Measurements from ENCODE around the gene LCLAT1.

DNA sequence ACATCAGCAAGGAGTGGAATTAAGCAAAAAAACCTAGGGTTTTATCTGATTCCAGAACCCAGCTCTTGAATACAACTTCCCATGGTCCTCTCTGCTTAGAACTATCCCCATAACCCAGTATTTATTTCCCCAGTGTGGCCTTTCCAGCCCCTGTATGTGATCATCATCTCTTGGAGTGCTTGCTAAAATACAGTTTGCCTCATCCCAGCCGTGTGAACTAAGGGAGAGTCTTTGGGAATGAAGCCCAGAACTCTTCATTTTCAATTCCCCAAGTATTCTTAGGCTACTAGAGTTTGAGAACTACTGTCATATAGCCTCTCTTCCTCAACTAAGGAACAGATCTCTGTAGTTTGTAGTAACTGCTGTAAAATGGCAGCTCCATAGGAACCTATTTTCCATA, 173.1 kb downstream of the LCLAT1 start:
- no peak for TF ChIP-seq EZH2 (IDR thresholded peaks at IDR 0.05; ENCODE audit: borderline replicate concordance, low read depth, low read length, severe bottlenecking)
- TF ChIP-seq, protein P1, sequence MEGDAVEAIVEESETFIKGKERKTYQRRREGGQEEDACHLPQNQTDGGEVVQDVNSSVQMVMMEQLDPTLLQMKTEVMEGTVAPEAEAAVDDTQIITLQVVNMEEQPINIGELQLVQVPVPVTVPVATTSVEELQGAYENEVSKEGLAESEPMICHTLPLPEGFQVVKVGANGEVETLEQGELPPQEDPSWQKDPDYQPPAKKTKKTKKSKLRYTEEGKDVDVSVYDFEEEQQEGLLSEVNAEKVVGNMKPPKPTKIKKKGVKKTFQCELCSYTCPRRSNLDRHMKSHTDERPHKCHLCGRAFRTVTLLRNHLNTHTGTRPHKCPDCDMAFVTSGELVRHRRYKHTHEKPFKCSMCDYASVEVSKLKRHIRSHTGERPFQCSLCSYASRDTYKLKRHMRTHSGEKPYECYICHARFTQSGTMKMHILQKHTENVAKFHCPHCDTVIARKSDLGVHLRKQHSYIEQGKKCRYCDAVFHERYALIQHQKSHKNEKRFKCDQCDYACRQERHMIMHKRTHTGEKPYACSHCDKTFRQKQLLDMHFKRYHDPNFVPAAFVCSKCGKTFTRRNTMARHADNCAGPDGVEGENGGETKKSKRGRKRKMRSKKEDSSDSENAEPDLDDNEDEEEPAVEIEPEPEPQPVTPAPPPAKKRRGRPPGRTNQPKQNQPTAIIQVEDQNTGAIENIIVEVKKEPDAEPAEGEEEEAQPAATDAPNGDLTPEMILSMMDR (IDR thresholded peaks at IDR 0.05; ENCODE audit: borderline replicate concordance, extremely low read depth, low read length, poor library complexity, severe bottlenecking) = no peak

All from DND-41 (cell line).